Measurements from ENCODE around the gene TRIM39.
A peak's percentile ranks its signal among the peaks of the same experiment; 100 is the strongest.

- no peak for TF ChIP-seq BRF2 (IDR thresholded peaks at IDR 0.05; ENCODE audit: borderline replicate concordance, insufficient read depth, insufficient read length)
- TF ChIP-seq ZBTB11 (CRISPR knock-in tag; IDR thresholded peaks at IDR 0.05), result peak; percentile 75 to 97 (median 77); a peak in 5 of 6 replicates
- TF ChIP-seq NKRF (IDR thresholded peaks at IDR 0.05; ENCODE audit: borderline replicate concordance), result peak; percentile 91
- TF ChIP-seq POLR2AphosphoS5 (IDR thresholded peaks at IDR 0.05; ENCODE audit: control insufficient read depth, insufficient read depth, low read depth, low read length), result 0 out of 2 replicates have a peak, but pooled peaks have one; percentile 33
- no peak for TF ChIP-seq USF2 (CRISPR knock-in tag; IDR thresholded peaks at IDR 0.05)
- TF ChIP-seq CTCF (IDR thresholded peaks at IDR 0.05 in 2 of 3, conservative IDR thresholded peaks at IDR 0.05 in 1 of 3; ENCODE audit: insufficient read depth in 2 of 3, low read depth in 1 of 3, low read length in 3 of 3), result no peak
- no peak for TF ChIP-seq SP2 (IDR thresholded peaks at IDR 0.05; ENCODE audit: extremely low read depth, low read depth, low read length, poor library complexity, severe bottlenecking)
- TF ChIP-seq GATAD2A (IDR thresholded peaks at IDR 0.05), result no peak
These were observed 728 bp upstream of the TRIM39 start for GRCh38 chr6:30325873-30326525.
